ENCODE measurements around the gene FOXP4. TPM values are rescaled to one million over a fixed set of nuclear protein-coding genes. Genes with fewer than 3 reads are reported as not detected.

The FOXP4 gene
- total and polyA plus RNA-seq, 2 of the 13 experiments (the other 11 are each of a cell fraction or from before 2014, with no cell fraction given): 11.0 to 12.4 TPM

- peak; percentile 61; the same call in 1 of the 2 replicates for TF ChIP-seq NR2F6 (IDR thresholded peaks at IDR 0.05)
- TF ChIP-seq NR2F6 (CRISPR knock-in tag; IDR thresholded peaks at IDR 0.05): peak; percentile 83; the same call in 1 of the 2 replicates
- TF ChIP-seq KAT2B (IDR thresholded peaks at IDR 0.05; ENCODE audit: borderline replicate concordance, low read depth, low read length): no peak
- TF ChIP-seq, protein P1, sequence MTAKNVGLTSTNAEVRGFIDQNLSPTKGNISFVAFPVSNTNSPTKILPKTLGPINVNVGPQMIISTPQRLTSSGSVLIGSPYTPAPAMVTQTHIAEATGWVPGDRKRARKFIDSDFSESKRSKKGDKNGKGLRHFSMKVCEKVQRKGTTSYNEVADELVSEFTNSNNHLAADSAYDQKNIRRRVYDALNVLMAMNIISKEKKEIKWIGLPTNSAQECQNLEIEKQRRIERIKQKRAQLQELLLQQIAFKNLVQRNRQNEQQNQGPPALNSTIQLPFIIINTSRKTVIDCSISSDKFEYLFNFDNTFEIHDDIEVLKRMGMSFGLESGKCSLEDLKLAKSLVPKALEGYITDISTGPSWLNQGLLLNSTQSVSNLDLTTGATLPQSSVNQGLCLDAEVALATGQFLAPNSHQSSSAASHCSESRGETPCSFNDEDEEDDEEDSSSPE (CRISPR knock-in tag; IDR thresholded peaks at IDR 0.05): 0 out of 2 replicates have a peak, but pooled peaks have one; percentile 31
- TF ChIP-seq, protein P2, sequence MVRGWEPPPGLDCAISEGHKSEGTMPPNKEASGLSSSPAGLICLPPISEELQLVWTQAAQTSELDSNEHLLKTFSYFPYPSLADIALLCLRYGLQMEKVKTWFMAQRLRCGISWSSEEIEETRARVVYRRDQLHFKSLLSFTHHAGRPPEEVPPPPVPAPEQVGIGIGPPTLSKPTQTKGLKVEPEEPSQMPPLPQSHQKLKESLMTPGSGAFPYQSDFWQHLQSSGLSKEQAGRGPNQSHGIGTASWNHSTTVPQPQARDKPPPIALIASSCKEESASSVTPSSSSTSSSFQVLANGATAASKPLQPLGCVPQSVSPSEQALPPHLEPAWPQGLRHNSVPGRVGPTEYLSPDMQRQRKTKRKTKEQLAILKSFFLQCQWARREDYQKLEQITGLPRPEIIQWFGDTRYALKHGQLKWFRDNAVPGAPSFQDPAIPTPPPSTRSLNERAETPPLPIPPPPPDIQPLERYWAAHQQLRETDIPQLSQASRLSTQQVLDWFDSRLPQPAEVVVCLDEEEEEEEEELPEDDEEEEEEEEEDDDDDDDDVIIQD (CRISPR knock-in tag; IDR thresholded peaks at IDR 0.05; ENCODE audit: low read depth): peak; percentile 39; the same call in 1 of the 2 replicates
- TF ChIP-seq MED8 (CRISPR knock-in tag; IDR thresholded peaks at IDR 0.05; ENCODE audit: insufficient replicate concordance): no peak
- TF ChIP-seq CTCF (CRISPR knock-in tag; IDR thresholded peaks at IDR 0.05): peak; percentile 31; the same call in 1 of the 2 replicates
- TF ChIP-seq SALL1 (CRISPR knock-in tag; IDR thresholded peaks at IDR 0.05): peak; percentile 92
- TF ChIP-seq ZBTB2 (CRISPR knock-in tag; IDR thresholded peaks at IDR 0.05; ENCODE audit: low read depth): no peak
- TF ChIP-seq, protein P3, sequence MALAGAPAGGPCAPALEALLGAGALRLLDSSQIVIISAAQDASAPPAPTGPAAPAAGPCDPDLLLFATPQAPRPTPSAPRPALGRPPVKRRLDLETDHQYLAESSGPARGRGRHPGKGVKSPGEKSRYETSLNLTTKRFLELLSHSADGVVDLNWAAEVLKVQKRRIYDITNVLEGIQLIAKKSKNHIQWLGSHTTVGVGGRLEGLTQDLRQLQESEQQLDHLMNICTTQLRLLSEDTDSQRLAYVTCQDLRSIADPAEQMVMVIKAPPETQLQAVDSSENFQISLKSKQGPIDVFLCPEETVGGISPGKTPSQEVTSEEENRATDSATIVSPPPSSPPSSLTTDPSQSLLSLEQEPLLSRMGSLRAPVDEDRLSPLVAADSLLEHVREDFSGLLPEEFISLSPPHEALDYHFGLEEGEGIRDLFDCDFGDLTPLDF (CRISPR knock-in tag; IDR thresholded peaks at IDR 0.05): no peak
- no peak for TF ChIP-seq ZNF33A (CRISPR knock-in tag; IDR thresholded peaks at IDR 0.05; ENCODE audit: borderline replicate concordance)
- no peak for TF ChIP-seq ARID2 (CRISPR knock-in tag; IDR thresholded peaks at IDR 0.05; ENCODE audit: borderline replicate concordance)
- TF ChIP-seq ATM (IDR thresholded peaks at IDR 0.05; ENCODE audit: borderline replicate concordance): no peak
- TF ChIP-seq, protein P4, sequence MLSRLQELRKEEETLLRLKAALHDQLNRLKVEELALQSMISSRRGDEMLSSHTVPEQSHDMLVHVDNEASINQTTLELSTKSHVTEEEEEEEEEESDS (CRISPR knock-in tag; IDR thresholded peaks at IDR 0.05; ENCODE audit: borderline replicate concordance): peak; percentile 29; the same call in 1 of the 2 replicates
- peak; percentile 32; the same call in 1 of the 2 replicates for TF ChIP-seq POLR2AphosphoS5 (IDR thresholded peaks at IDR 0.05; ENCODE audit: low read depth, low read length)
- TF ChIP-seq, protein P5, sequence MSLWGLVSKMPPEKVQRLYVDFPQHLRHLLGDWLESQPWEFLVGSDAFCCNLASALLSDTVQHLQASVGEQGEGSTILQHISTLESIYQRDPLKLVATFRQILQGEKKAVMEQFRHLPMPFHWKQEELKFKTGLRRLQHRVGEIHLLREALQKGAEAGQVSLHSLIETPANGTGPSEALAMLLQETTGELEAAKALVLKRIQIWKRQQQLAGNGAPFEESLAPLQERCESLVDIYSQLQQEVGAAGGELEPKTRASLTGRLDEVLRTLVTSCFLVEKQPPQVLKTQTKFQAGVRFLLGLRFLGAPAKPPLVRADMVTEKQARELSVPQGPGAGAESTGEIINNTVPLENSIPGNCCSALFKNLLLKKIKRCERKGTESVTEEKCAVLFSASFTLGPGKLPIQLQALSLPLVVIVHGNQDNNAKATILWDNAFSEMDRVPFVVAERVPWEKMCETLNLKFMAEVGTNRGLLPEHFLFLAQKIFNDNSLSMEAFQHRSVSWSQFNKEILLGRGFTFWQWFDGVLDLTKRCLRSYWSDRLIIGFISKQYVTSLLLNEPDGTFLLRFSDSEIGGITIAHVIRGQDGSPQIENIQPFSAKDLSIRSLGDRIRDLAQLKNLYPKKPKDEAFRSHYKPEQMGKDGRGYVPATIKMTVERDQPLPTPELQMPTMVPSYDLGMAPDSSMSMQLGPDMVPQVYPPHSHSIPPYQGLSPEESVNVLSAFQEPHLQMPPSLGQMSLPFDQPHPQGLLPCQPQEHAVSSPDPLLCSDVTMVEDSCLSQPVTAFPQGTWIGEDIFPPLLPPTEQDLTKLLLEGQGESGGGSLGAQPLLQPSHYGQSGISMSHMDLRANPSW (CRISPR knock-in tag; IDR thresholded peaks at IDR 0.05; ENCODE audit: borderline replicate concordance): peak; percentile 89; the same call in 1 of the 2 replicates
Measured at GRCh38 chr6:41578217-41579087, 32.3 kb downstream of the FOXP4 start (continued).

Data from HepG2 (cell line).